Skin epidermis (tissue), 12 donors: Measurements from ENCODE around the gene VIT.

Experiments
- H3K27ac ChIP-seq, 21 experiments: fragments of 200-600 bp; sonication (generic) in 11 of 21; one replicate each; pipeline ENCODE4 v1.5.0; 2020; ENCODE audit warnings: mild to moderate bottlenecking in 3 of 21, inconsistent platforms in 2 of 21, moderate library complexity in 2 of 21
- H3K4me3 ChIP-seq, 7 experiments: fragments of 200-600 bp; sonication (generic) in 2 of 7; one replicate each; pipeline ENCODE4 v1.5.0; 2020; ENCODE audit warnings: inconsistent platforms in 2 of 7, mild to moderate bottlenecking in 2 of 7, moderate library complexity in 1 of 7

The VIT gene

GRCh38 chr2:36748166-36748565 is 51.7 kb downstream of the VIT start:
- no peak overlapping the region for H3K4me3 ChIP-seq

GRCh38 chr2:36750101-36750500 is 53.6 kb downstream of the VIT start:
- Histone ChIP-seq H3K4me3 (no peak overlapping the region), H3K27ac (no peak overlapping the region)

More at GRCh38 chr2:36748166-36748565, 51.7 kb downstream of the VIT start:
- H3K27ac ChIP-seq = no peak overlapping the region

DNA sequence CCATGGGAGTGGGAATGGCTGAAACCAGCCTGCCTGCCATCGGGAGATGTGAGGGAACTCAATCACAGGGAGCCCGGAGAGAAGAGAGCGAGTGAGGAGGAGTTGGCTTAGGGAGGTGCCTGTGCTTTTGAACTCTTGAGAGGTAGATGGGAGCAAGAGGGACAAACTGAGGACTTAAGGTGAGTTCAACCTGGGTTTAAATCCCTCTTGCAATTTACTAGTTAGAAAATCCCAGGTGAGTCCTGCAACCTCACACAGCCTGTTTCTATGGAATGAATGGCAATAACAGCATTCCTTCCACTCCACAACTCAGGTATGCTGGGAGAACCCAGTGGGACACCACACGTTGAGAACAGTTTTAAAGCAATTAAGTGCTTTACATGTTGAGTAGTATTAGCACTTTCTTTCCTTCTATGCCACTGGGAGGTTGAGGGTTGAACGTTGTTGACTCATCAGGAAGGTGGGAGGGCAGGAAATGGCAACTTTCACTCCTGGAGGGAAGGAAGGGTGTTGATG is 57.3 kb downstream of the VIT start:
- Histone ChIP-seq H3K27ac (no peak overlapping the region), H3K4me3 (no peak overlapping the region)

DNA sequence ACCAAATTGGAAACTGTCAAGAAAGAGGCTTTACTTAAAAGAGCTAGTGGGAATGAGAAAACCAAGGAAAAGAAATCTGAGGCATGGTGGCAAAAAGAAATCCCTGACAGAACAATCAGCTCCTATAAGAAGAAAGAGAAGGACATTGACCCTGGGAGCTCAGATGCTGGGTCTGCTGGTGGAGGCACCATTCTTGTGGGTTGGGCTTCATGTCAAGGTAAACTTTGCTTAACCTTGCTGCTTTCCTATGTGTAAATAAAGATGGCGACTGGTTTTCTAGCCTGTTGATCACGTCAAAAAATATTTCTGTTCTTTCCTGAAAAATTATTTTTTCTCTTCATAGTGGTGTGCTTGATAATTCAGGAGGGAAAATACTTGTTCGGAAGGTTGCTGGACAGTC is 58.1 kb downstream of the VIT start:
- no peak overlapping the region for H3K27ac ChIP-seq
- no peak overlapping the region for H3K4me3 ChIP-seq

- Histone ChIP-seq H3K27ac (peak overlapping the region in 1 of 21 experiments; percentile 22), H3K4me3 (no peak overlapping the region)
These were observed 59.9 kb downstream of the VIT start for GRCh38 chr2:36756438-36756837.

- Histone ChIP-seq H3K4me3 (no peak overlapping the region), H3K27ac (no peak overlapping the region)
These were observed 66.4 kb downstream of the VIT start for GRCh38 chr2:36762764-36763490.

DNA sequence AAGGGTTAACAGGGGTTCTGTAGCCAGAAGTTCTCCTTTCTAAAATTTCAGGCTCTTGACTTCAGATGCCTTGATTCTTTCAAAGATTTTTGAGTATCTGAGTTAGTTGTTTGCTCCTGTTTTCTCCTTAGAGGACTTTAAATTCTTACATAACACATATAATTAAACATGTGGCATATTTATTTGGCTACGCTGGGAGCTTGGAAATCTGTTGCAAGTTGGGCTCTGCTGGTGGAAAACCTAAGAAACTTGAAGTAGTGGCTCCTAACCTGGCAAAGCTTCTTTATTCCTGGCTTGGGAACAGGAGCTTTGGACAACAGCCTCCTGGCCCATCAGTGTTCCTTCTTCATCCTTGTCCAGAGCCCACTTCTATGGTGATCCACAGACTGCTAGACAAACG is 72.6 kb downstream of the VIT start:
- H3K27ac ChIP-seq = no peak overlapping the region
- H3K4me3 ChIP-seq = no peak overlapping the region

- no peak overlapping the region for H3K27ac ChIP-seq
- H3K4me3 ChIP-seq = no peak overlapping the region
These were observed 74.2 kb downstream of the VIT start for GRCh38 chr2:36770542-36771287.

GRCh38 chr2:36771671-36772070 is 75.2 kb downstream of the VIT start:
- H3K4me3 ChIP-seq = no peak overlapping the region
- H3K27ac ChIP-seq = no peak overlapping the region

GRCh38 chr2:36773947-36774346 is 77.4 kb downstream of the VIT start:
- Histone ChIP-seq H3K4me3 (no peak overlapping the region), H3K27ac (no peak overlapping the region)

GRCh38 chr2:36775261-36775660 is 78.8 kb downstream of the VIT start:
- Histone ChIP-seq H3K4me3 (no peak overlapping the region), H3K27ac (no peak overlapping the region)

GRCh38 chr2:36775806-36776205 is 79.3 kb downstream of the VIT start:
- no peak overlapping the region for H3K27ac ChIP-seq
- no peak overlapping the region for H3K4me3 ChIP-seq

DNA sequence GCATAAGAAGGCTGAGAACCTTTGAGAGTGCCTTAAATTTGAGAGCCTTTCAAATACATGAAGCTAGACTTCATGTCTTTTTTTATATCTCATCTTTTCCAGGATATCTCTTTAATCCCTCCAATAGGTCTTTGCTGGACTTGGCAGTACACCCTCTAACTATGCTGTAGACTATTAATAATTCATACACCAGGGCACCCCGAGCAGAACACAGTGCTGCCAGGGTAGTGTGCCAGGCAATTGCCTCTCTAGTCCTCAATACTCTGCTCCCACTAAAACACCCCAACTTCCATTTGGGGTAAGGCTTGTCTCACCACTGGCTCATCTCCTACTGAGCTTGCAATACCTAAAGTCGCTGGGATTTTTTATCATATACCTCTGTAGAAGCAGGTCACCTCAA is 80.8 kb downstream of the VIT start:
- Histone ChIP-seq H3K4me3 (no peak overlapping the region), H3K27ac (no peak overlapping the region)

DNA sequence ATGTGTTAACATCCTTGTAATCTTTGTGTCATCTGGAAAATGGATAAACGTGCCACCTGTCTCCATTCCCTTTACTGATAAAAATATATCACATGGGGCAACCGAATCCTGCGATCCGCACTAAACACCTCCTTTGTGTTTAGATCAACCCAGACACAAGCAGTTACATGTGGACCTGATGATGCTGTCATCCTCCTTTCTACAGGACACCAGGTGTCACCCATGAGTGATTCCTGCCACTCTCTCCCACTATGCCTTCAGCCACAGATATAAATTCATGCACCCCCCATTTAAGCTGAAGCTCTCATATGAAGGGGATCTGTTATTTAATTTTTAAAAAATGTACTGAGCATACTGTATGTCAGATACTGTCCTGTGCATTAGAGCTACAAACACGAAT is 81.3 kb downstream of the VIT start:
- Histone ChIP-seq H3K4me3 (no peak overlapping the region), H3K27ac (no peak overlapping the region)

- H3K27ac ChIP-seq = peak overlapping the region in 1 of 21 experiments; percentile 21
- no peak overlapping the region for H3K4me3 ChIP-seq
These were observed 83.0 kb downstream of the VIT start for GRCh38 chr2:36779462-36779861.

DNA sequence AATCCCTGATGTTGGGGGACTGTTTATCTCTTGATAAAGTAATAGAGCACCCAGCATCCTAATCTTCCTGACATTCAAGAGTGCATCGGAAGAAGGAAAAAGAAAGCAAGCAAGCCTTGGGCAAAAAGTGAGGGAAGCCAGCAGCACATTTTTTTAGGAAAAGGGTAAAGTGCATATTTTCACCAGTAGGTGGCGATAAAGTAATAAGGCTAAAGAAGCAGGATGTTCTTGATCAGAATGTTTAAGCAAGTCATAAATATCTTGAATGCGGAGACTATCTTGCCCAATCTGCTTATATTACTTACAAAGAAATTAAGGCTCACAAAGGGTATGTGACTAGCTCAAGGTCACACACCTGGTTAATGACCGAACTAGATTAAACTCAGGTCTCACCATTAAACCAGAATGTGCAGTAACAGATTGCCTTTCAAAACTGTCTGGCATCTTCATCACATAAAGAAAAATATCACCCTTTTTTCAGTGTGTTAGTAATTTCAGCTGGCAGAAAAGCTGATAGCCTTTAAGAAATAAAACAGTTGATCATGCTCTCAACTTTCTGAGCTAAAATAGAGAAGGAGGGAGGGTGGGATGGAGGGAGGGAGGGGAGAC is 83.8 kb downstream of the VIT start:
- Histone ChIP-seq H3K27ac (no peak overlapping the region), H3K4me3 (no peak overlapping the region)

- H3K4me3 ChIP-seq = no peak overlapping the region
- H3K27ac ChIP-seq = peak overlapping the region in 1 of 21 experiments; percentile 17
These were observed 85.6 kb downstream of the VIT start for GRCh38 chr2:36781907-36782720.

DNA sequence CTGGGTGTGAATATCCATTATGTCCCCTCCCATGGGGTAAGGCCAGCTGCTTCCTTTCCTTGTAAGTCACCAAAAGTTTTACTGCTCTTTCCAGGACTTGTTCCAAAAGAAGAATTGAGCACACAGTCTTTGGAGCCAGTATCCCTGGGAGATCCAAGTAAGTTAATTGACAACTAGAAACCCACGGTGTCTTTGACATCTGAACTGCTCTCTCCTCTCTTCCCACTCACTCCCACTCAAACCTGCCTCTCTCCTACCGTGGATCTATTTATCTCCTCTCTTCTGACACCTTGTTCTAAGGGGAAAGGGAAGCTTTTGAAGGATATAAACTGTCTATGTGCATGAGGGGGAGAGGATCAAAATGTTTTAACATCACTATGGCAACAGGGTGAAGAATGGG is 86.7 kb downstream of the VIT start:
- no peak overlapping the region for H3K27ac ChIP-seq
- H3K4me3 ChIP-seq = no peak overlapping the region

- Histone ChIP-seq H3K27ac (no peak overlapping the region), H3K4me3 (no peak overlapping the region)
These were observed 88.8 kb downstream of the VIT start for GRCh38 chr2:36785179-36785795.
